DOHH2 (cell line): ENCODE data around the gene TRMT13.

Experiments
- H3F3A ChIP-seq: fragments of 200-600 bp; sonication (generic), shearing (Covaris generic); 2 replicates; pipeline ENCODE4 v1.6.0; 2016; ENCODE audit warnings: antibody characterized with exemption, mild to moderate bottlenecking; ENCODE audit not compliant: control insufficient read depth, insufficient read depth
- H3K27ac ChIP-seq: fragments of 200-600 bp; sonication (generic); 2 replicates; pipeline ENCODE4 v1.5.1; 2014; ENCODE audit warnings: low read depth, mild to moderate bottlenecking, low read length, moderate library complexity
- H3K27me3 ChIP-seq: fragments of 200-600 bp; sonication (generic); 2 replicates; pipeline ENCODE4 v1.6.1; 2014; ENCODE audit warnings: mild to moderate bottlenecking, low read length, mixed read lengths; ENCODE audit not compliant: control insufficient read depth
- H3K36me3 ChIP-seq: fragments of 200-600 bp; sonication (generic); 2 replicates; pipeline ENCODE4 v1.6.1; 2014; ENCODE audit warnings: mild to moderate bottlenecking, low read length, moderate library complexity, mixed read lengths; ENCODE audit not compliant: control insufficient read depth
- H3K4me1 ChIP-seq: fragments of 200-600 bp; sonication (generic); 2 replicates; pipeline ENCODE4 v1.6.1; 2014; ENCODE audit warnings: mild to moderate bottlenecking, low read length, mixed read lengths; ENCODE audit not compliant: control insufficient read depth
- H3K4me2 ChIP-seq: fragments of 200-600 bp; sonication (generic); 2 replicates; pipeline ENCODE4 v1.6.0; 2014; ENCODE audit warnings: mild to moderate bottlenecking, low read length, moderate library complexity
- H3K4me3 ChIP-seq: fragments of 200-600 bp; sonication (generic); 2 replicates; pipeline ENCODE4 v1.5.1; 2014; ENCODE audit warnings: mild to moderate bottlenecking, low read length, mixed read lengths
- H3K79me2 ChIP-seq: fragments of 200-600 bp; sonication (generic); 2 replicates; pipeline ENCODE4 v1.6.1; 2014; ENCODE audit warnings: mild to moderate bottlenecking, low read length, mixed read lengths; ENCODE audit not compliant: control insufficient read depth
- H3K9me2 ChIP-seq: fragments of 200-600 bp; sonication (generic); replicated peaks from 2 replicates; pipeline ENCODE4 v1.6.1; 2014; ENCODE audit warnings: mild to moderate bottlenecking, low read length, mixed read lengths; ENCODE audit not compliant: control insufficient read depth
- H3K9me3 ChIP-seq: fragments of 200-600 bp; sonication (generic); 2 replicates; pipeline ENCODE4 v1.6.1; 2014; ENCODE audit warnings: antibody characterized with exemption, low read length, mixed read lengths; ENCODE audit not compliant: control insufficient read depth, insufficient read depth
- H4K20me1 ChIP-seq: fragments of 200-600 bp; sonication (generic); 2 replicates; pipeline ENCODE4 v1.6.0; 2014; ENCODE audit warnings: low read depth, mild to moderate bottlenecking, antibody characterized with exemption, low read length, moderate library complexity; ENCODE audit not compliant: control insufficient read depth, insufficient read depth
- CTCF ChIP-seq: fragments of 200-600 bp; sonication (generic); IDR thresholded peaks from one replicate; pipeline ENCODE4 v1.5.1; 2014; ENCODE audit warnings: antibody characterized with exemption, mild to moderate bottlenecking, low read depth, low read length; ENCODE audit not compliant: poor library complexity, severe bottlenecking
- EZH2phosphoT487 ChIP-seq: fragments of 200-600 bp; sonication (generic); IDR thresholded peaks from 2 replicates; pipeline ENCODE4 v1.6.1; 2017; ENCODE audit warnings: borderline replicate concordance, mild to moderate bottlenecking, antibody characterized with exemption, low read length, moderate library complexity, mixed read lengths

Gene TRMT13

GRCh38 chr1:100184536-100184935 lies 51.6 kb downstream of the TRMT13 start:
- Histone ChIP-seq H3F3A (no peaks in the 10 kb centered on the region), H3K27me3 (no peaks in the 10 kb centered on the region), H3K27ac (no peak overlapping the region), H3K79me2 (no peaks in the 10 kb centered on the region), H4K20me1 (no peaks in the 10 kb centered on the region), H3K9me2 (no peaks in the 10 kb centered on the region), H3K9me3 (no peaks in the 10 kb centered on the region), H3K36me3 (no peaks in the 10 kb centered on the region), H3K4me2 (peak overlapping the region; percentile 37; the same call in 1 of the 2 replicates), H3K4me1 (peaks cover 12% of the 10 kb centered on the region), H3K4me3 (no peak overlapping the region)
- TF ChIP-seq EZH2phosphoT487 (no peak), CTCF (no peak)

DNA sequence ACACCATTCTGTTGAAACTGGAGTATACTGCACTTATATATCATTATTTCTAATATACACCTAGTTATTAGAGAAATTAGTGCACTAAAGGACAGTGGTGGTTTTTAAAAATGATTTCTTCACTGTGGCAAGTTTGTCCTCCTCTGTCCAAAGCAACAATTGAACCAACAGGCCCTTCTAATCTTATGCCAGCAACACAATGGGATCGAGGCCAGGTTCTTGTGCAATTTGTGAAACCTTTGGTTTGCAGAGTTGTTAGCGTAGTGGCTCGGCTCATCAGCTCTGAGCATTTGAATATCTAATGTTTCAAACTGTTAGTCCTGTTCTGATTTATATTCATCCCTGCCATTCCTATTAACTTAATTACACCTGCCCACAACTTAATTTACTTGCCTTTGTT lies 54.9 kb downstream of the TRMT13 start:
- TF ChIP-seq CTCF (no peak), EZH2phosphoT487 (no peak)

DNA sequence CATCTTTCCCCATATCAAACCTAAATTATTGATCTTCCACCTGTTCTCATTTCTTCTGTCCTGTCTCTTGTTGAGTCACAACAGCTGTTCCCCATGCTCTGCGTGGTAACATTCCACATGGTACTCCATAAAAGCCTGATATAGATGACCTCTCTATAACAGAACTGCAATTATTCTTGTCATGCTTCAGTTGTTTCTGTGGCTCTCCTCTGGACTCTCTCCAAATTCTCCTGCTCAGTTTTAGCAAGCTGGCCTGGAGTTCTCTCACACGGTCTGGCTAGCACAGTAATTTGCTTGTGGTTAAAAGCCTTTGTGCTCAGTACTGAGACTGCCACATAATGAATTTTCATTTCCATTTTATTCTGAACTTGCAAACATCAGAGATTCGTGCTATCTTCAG lies 55.7 kb downstream of the TRMT13 start:
- peaks cover 12% of the 10 kb centered on the region for H3K4me1 ChIP-seq
- H3K36me3 ChIP-seq, result peaks cover 3% of the 10 kb centered on the region; the same call in 1 of the 2 replicates
- H3K79me2 ChIP-seq, result no peaks in the 10 kb centered on the region
- no peaks in the 10 kb centered on the region for H3K27me3 ChIP-seq
- H3K27ac ChIP-seq, result no peak overlapping the region
- no peak for TF ChIP-seq CTCF
- no peak for TF ChIP-seq EZH2phosphoT487
- no peak overlapping the region for H3K4me2 ChIP-seq
- H3K9me3 ChIP-seq, result no peaks in the 10 kb centered on the region
- H3F3A ChIP-seq, result no peaks in the 10 kb centered on the region
- H3K9me2 ChIP-seq, result no peaks in the 10 kb centered on the region
- H4K20me1 ChIP-seq, result no peaks in the 10 kb centered on the region
- H3K4me3 ChIP-seq, result no peak overlapping the region

More for the DNA sequence above, 54.9 kb downstream of the TRMT13 start:
- Histone ChIP-seq H3K4me3 (no peak overlapping the region), H3K9me3 (no peaks in the 10 kb centered on the region), H3K27ac (no peak overlapping the region), H3K36me3 (no peaks in the 10 kb centered on the region), H3K4me1 (peaks cover 12% of the 10 kb centered on the region), H4K20me1 (no peaks in the 10 kb centered on the region), H3F3A (no peaks in the 10 kb centered on the region), H3K4me2 (no peak overlapping the region), H3K79me2 (no peaks in the 10 kb centered on the region), H3K27me3 (no peaks in the 10 kb centered on the region), H3K9me2 (no peaks in the 10 kb centered on the region)
